ENCODE results near the gene RPS27A.

DNA sequence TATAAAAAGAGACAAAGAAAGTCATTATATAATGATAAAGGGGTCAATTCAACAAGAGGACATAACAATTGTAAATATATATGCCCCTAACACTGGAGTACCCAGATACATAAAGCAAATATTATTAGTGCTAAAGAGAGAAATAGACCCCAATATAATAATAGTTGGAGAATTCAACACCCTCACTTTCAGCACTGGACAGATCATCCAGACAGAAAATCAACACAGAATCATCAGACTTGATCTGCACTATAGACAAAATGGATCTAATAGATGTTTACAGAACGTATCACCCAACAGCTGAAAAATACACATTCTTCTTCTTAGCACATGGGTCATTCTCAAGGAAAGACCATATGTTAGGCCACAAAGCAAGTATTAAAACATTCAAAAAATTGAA lies 32.1 kb upstream of the RPS27A start:
- TF ChIP-seq CTCF (IDR thresholded peaks at IDR 0.05) = no peak
- TF ChIP-seq POLR2A (IDR thresholded peaks at IDR 0.05) = no peak
